ENCODE results near the gene HDGFL1.

DNA sequence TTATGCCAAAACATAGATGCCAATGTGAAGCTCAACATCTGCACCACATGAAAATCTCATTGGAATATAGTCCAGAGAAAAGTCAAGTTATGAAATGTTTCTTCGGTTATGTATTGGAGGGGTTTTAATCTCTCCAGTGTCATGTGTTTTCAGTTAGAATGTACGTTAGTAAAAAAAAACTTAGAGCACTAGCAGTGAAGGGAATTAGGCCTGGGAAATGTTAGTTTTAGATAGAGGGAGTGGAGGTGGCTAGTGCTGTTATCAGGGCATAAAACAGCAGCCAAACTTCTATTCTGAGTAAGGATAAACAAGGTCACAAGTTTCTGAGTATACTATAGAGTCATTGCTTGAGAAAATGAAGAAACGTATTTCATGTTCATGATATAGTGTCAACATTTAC is 42.9 kb downstream of the HDGFL1 start:
- TF ChIP-seq YY1 (IDR thresholded peaks at IDR 0.05; ENCODE audit: insufficient read depth, insufficient read length) (no peak), ZNF274 (IDR thresholded peaks at IDR 0.05; ENCODE audit: low read depth, low read length) (no peak), SUZ12 (IDR thresholded peaks at IDR 0.05; ENCODE audit: extremely low read depth, insufficient read depth, insufficient read length) (no peak)
